SK-N-SH (cell line): ENCODE results near the gene TRMT44. TPM values are rescaled to one million over a fixed set of nuclear protein-coding genes. Genes with fewer than 3 reads are reported as not detected.

Experiments used
- CTCF ChIA-PET: fragments of 300-600, 350-600 bp; formaldehyde crosslinking; extraction: SDS; loops from one replicate; lab custom pipeline; 2021; lab: Yijun Ruan, JAX
- POLR2A ChIA-PET: fragments of 350-600 bp; sonication (Branson Sonifier 250); formaldehyde crosslinking; extraction: SDS; loops from one replicate; lab custom pipeline; 2020; ENCODE audit warnings: antibody characterized with exemption, inconsistent platforms; lab: Yijun Ruan, JAX
- DNase-seq: peaks from one replicate; pipeline ENCODE4 v3.0.0; 2012
- H2AFZ ChIP-seq: fragments of 200-600 bp; sonication (generic); 2 replicates; pipeline ENCODE4 v1.8.1; 2016; ENCODE audit warnings: antibody characterized with exemption, mild to moderate bottlenecking, low read depth
- H3F3A ChIP-seq: fragments of 200-600 bp; sonication (generic); replicated peaks from 2 replicates; pipeline ENCODE3; 2016; ENCODE audit warnings: antibody characterized with exemption, mild to moderate bottlenecking; ENCODE audit not compliant: insufficient read depth
- H3K27ac ChIP-seq, 2 experiments: fragments of 200-500 bp in 1 of 2; fragments of 200-600 bp in 1 of 2; sonication (Bioruptor generic) in 1 of 2; sonication (generic), shearing (Covaris generic) in 1 of 2; 2 replicates each; pipeline versions ENCODE4 v1.5.1 to v1.6.1; 2014 to 2016; ENCODE audit warnings: low read depth in 2 of 2, inconsistent platforms in 1 of 2, low read length in 1 of 2, mild to moderate bottlenecking in 1 of 2, mixed read lengths in 1 of 2
- H3K27me3 ChIP-seq: fragments of 200-600 bp; sonication (generic), shearing (Covaris generic); 2 replicates; pipeline ENCODE4 v1.6.1; 2016; ENCODE audit warnings: mixed run types; ENCODE audit not compliant: insufficient read depth
- H3K36me3 ChIP-seq, 2 experiments: fragments of 200-500 bp in 1 of 2; fragments of 200-600 bp in 1 of 2; sonication (Bioruptor generic) in 1 of 2; sonication (generic) in 1 of 2; replicated peaks in 1 of 2; 2 replicates each; pipeline versions ENCODE3 to v1.5.1; 2014 to 2016; ENCODE audit warnings: low read length in 1 of 2, mild to moderate bottlenecking in 1 of 2; ENCODE audit not compliant: insufficient read depth in 2 of 2, control insufficient read depth in 1 of 2
- H3K4me1 ChIP-seq, 2 experiments: fragments of 200-500 bp in 1 of 2; fragments of 200-600 bp in 1 of 2; sonication (Bioruptor generic) in 1 of 2; sonication (generic), shearing (Covaris generic) in 1 of 2; 2 replicates each; pipeline versions ENCODE4 v1.5.1 to v1.6.1; 2014 to 2016; ENCODE audit warnings: low read depth in 1 of 2, low read length in 1 of 2, mixed run types in 1 of 2; ENCODE audit not compliant: insufficient read depth in 2 of 2, control insufficient read depth in 1 of 2
- H3K4me2 ChIP-seq: fragments of 200-600 bp; sonication (generic), shearing (Covaris generic); 2 replicates; pipeline ENCODE4 v1.6.1; 2017; ENCODE audit warnings: mixed run types
- H3K4me3 ChIP-seq, 2 experiments: fragments of 200-500 bp in 1 of 2; fragments of 200-600 bp in 1 of 2; sonication (Bioruptor generic) in 1 of 2; sonication (generic), shearing (Covaris generic) in 1 of 2; 2 replicates each; pipeline versions ENCODE4 v1.5.1 to v1.8.1; 2014 to 2016; ENCODE audit warnings: low read depth in 2 of 2, inconsistent platforms in 1 of 2, low read length in 1 of 2, mild to moderate bottlenecking in 1 of 2, mixed read lengths in 1 of 2, moderate library complexity in 1 of 2
- H3K79me2 ChIP-seq: fragments of 200-600 bp; sonication (generic); 2 replicates; pipeline ENCODE4 v1.8.1; 2017; ENCODE audit warnings: mild to moderate bottlenecking; ENCODE audit not compliant: insufficient read depth
- H3K9ac ChIP-seq: fragments of 200-600 bp; sonication (generic); 2 replicates; pipeline ENCODE4 v1.6.1; 2017; ENCODE audit warnings: mixed run types
- H3K9me2 ChIP-seq: fragments of 200-600 bp; sonication (generic); 2 replicates; pipeline ENCODE4 v1.6.1; 2017; ENCODE audit warnings: mixed run types
- H3K9me3 ChIP-seq: fragments of 200-600 bp; sonication (generic); 2 replicates; pipeline ENCODE4 v1.6.1; 2017; ENCODE audit warnings: mixed run types, mild to moderate bottlenecking, moderate library complexity
- H4K20me1 ChIP-seq: fragments of 200-600 bp; sonication (generic); 2 replicates; pipeline ENCODE4 v1.6.1; 2017; ENCODE audit warnings: mild to moderate bottlenecking, mixed run types; ENCODE audit not compliant: insufficient read depth
- CHD2 ChIP-seq: fragments of 150-350 bp; IDR thresholded peaks from 2 replicates; pipeline ENCODE4 v1.6.1; 2018; ENCODE audit warnings: low read length; ENCODE audit not compliant: partially characterized antibody
- CTCF ChIP-seq: fragments of 200-600 bp; sonication (generic); IDR thresholded peaks from 2 replicates; pipeline ENCODE4 v1.6.1; 2017; ENCODE audit warnings: antibody characterized with exemption, mild to moderate bottlenecking, moderate library complexity
- EP300 ChIP-seq, 2 experiments: IDR thresholded peaks; 2 replicates each; pipeline versions ENCODE4 v1.4.0 to v1.6.1; 2012; ENCODE audit warnings: borderline replicate concordance in 1 of 2, low read depth in 1 of 2, low read length in 1 of 2
- EZH2phosphoT487 ChIP-seq: fragments of 200-600 bp; sonication (generic); IDR thresholded peaks from 2 replicates; pipeline ENCODE4 v1.6.1; 2017; ENCODE audit warnings: low read depth, mixed run types, mild to moderate bottlenecking, antibody characterized with exemption, moderate library complexity, borderline replicate concordance
- FOXJ3 ChIP-seq: sonication (generic); formaldehyde crosslinking; IDR thresholded peaks from 2 replicates; pipeline ENCODE4 v1.5.1; 2020; ENCODE audit warnings: mild to moderate bottlenecking, missing genetic modification reagents
- MAX ChIP-seq: IDR thresholded peaks from 2 replicates; pipeline ENCODE4 v1.4.0; 2012; ENCODE audit warnings: low read depth
- MEF2A ChIP-seq: IDR thresholded peaks from 2 replicates; pipeline ENCODE4 v1.4.0; 2012; ENCODE audit warnings: low read depth, borderline replicate concordance
- MXI1 ChIP-seq: IDR thresholded peaks from 2 replicates; pipeline ENCODE4 v1.6.1; 2012; ENCODE audit warnings: mild to moderate bottlenecking, low read depth, low read length, improper control_type of control experiment
- NRF1 ChIP-seq: IDR thresholded peaks from 2 replicates; pipeline ENCODE4 v1.6.1; 2012; ENCODE audit warnings: low read depth, mild to moderate bottlenecking, low read length
- POLR2AphosphoS5 ChIP-seq: IDR thresholded peaks from 2 replicates; pipeline ENCODE4 v1.6.1; 2012; ENCODE audit warnings: low read depth, low read length
- RAD21 ChIP-seq: IDR thresholded peaks from 2 replicates; pipeline ENCODE4 v1.6.1; 2012; ENCODE audit warnings: mild to moderate bottlenecking, low read length
- RCOR1 ChIP-seq: fragments of 150-350 bp; IDR thresholded peaks from 2 replicates; pipeline ENCODE4 v1.6.1; 2017; ENCODE audit warnings: antibody characterized with exemption, low read length
- RFX5 ChIP-seq: IDR thresholded peaks from 2 replicates; pipeline ENCODE4 v1.6.1; 2012; ENCODE audit warnings: mild to moderate bottlenecking, improper control_type of control experiment, low read length
- TCF12 ChIP-seq: IDR thresholded peaks from 2 replicates; pipeline ENCODE4 v1.4.0; 2012
- TEAD4 ChIP-seq: IDR thresholded peaks from 2 replicates; pipeline ENCODE4 v1.4.0; 2012; ENCODE audit warnings: mild to moderate bottlenecking, borderline replicate concordance; ENCODE audit not compliant: insufficient read depth
- USF1 ChIP-seq: IDR thresholded peaks from 2 replicates; pipeline ENCODE4 v1.4.0; 2012; ENCODE audit warnings: low read depth, borderline replicate concordance
- WGBS: methylation state at CpG from one replicate; pipeline ENCODE4 v1.1.6; 2017; ENCODE audit warnings: low lambda C conversion rate; 5-methylcytosine and 5-hydroxymethylcytosine counted together
- polyA plus RNA-seq, 3 experiments: library from polyadenylated mRNA; depleted of rRNA; stranded (reverse); fragments of >200 nt; gene quantifications; 2 replicates each; pipeline ENCODE4 v1.2.3, GENCODE V29; 2012
- TF ChIP-seq, protein P1 (sequence below): IDR thresholded peaks from 2 replicates; pipeline ENCODE4 v1.6.1; 2012; ENCODE audit warnings: mild to moderate bottlenecking, low read depth, low read length, moderate library complexity
- TF ChIP-seq, protein P2 (sequence below): fragments of 150-350 bp; IDR thresholded peaks from 2 replicates; pipeline ENCODE4 v1.6.1; 2016; ENCODE audit warnings: mild to moderate bottlenecking, low read depth, low read length
- TF ChIP-seq, protein P3 (sequence below): IDR thresholded peaks from 2 replicates; pipeline ENCODE4; 2012
- TF ChIP-seq, protein P4 (sequence below): IDR thresholded peaks from 2 replicates; pipeline ENCODE4 v1.4.0; 2012; ENCODE audit warnings: low read depth, borderline replicate concordance

The TRMT44 gene
- polyA plus RNA-seq, 1 of the 3 experiments (the other 2 are of a cell fraction): 6.0 TPM

DNA sequence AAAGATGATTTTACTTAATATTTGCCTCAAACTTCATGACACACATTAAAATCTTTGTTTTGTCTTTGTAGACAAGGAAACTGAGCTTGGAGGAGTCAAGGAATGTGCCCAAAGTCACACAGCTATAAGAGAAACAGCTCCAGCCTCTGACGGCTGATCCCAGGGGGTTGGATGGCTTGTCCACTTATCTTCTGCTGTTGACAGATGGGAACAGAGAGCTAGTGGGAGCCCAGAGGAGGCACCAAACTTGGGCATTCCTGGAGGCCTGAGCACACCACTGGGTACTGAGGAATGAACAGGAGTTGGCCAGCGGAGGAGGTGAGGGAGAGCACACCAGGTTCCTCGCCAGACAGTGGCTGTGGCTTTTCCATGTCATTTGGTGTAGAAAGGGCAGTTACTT lies 83.2 kb downstream of the TRMT44 start:
- CTCF ChIA-PET: no interaction called here
- Histone ChIP-seq H3K9me3 (no peaks in the 10 kb centered on the region), H3K4me3 (no peak overlapping the region), H3K9me2 (no peaks in the 10 kb centered on the region), H4K20me1 (no peaks in the 10 kb centered on the region), H3K79me2 (no peaks in the 10 kb centered on the region), H3K9ac (no peak overlapping the region), H3F3A (no peaks in the 10 kb centered on the region), H3K27me3 (no peaks in the 10 kb centered on the region), H3K4me1 (no peaks in the 10 kb centered on the region), H3K4me2 (no peak overlapping the region), H3K27ac (no peak overlapping the region), H3K36me3 (no peaks in the 10 kb centered on the region)
- POLR2A ChIA-PET: no interaction called here
- no peak for DNase-seq
- WGBS: 69% methylated on average over 3 of the region's 3 CpGs
- TF ChIP-seq, protein P1, sequence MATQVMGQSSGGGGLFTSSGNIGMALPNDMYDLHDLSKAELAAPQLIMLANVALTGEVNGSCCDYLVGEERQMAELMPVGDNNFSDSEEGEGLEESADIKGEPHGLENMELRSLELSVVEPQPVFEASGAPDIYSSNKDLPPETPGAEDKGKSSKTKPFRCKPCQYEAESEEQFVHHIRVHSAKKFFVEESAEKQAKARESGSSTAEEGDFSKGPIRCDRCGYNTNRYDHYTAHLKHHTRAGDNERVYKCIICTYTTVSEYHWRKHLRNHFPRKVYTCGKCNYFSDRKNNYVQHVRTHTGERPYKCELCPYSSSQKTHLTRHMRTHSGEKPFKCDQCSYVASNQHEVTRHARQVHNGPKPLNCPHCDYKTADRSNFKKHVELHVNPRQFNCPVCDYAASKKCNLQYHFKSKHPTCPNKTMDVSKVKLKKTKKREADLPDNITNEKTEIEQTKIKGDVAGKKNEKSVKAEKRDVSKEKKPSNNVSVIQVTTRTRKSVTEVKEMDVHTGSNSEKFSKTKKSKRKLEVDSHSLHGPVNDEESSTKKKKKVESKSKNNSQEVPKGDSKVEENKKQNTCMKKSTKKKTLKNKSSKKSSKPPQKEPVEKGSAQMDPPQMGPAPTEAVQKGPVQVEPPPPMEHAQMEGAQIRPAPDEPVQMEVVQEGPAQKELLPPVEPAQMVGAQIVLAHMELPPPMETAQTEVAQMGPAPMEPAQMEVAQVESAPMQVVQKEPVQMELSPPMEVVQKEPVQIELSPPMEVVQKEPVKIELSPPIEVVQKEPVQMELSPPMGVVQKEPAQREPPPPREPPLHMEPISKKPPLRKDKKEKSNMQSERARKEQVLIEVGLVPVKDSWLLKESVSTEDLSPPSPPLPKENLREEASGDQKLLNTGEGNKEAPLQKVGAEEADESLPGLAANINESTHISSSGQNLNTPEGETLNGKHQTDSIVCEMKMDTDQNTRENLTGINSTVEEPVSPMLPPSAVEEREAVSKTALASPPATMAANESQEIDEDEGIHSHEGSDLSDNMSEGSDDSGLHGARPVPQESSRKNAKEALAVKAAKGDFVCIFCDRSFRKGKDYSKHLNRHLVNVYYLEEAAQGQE: no peak
- TF ChIP-seq, protein P2, sequence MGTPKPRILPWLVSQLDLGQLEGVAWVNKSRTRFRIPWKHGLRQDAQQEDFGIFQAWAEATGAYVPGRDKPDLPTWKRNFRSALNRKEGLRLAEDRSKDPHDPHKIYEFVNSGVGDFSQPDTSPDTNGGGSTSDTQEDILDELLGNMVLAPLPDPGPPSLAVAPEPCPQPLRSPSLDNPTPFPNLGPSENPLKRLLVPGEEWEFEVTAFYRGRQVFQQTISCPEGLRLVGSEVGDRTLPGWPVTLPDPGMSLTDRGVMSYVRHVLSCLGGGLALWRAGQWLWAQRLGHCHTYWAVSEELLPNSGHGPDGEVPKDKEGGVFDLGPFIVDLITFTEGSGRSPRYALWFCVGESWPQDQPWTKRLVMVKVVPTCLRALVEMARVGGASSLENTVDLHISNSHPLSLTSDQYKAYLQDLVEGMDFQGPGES: no peak
- TF ChIP-seq USF1: no peak
- no peak for TF ChIP-seq CTCF
- no peak for TF ChIP-seq RAD21
- no peak for TF ChIP-seq MEF2A
- no peak for TF ChIP-seq MXI1
- TF ChIP-seq EP300 (IDR thresholded peaks at IDR 0.05; ENCODE audit: borderline replicate concordance in 1 of 2, low read depth in 1 of 2, low read length in 1 of 2): no peak
- no peak for TF ChIP-seq MAX
- TF ChIP-seq EZH2phosphoT487: no peak
- TF ChIP-seq CHD2: no peak
- TF ChIP-seq, protein P3, sequence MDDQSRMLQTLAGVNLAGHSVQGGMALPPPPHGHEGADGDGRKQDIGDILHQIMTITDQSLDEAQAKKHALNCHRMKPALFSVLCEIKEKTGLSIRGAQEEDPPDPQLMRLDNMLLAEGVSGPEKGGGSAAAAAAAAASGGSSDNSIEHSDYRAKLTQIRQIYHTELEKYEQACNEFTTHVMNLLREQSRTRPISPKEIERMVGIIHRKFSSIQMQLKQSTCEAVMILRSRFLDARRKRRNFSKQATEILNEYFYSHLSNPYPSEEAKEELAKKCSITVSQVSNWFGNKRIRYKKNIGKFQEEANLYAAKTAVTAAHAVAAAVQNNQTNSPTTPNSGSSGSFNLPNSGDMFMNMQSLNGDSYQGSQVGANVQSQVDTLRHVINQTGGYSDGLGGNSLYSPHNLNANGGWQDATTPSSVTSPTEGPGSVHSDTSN: no peak
- no peak for TF ChIP-seq NRF1
- TF ChIP-seq, protein P4, sequence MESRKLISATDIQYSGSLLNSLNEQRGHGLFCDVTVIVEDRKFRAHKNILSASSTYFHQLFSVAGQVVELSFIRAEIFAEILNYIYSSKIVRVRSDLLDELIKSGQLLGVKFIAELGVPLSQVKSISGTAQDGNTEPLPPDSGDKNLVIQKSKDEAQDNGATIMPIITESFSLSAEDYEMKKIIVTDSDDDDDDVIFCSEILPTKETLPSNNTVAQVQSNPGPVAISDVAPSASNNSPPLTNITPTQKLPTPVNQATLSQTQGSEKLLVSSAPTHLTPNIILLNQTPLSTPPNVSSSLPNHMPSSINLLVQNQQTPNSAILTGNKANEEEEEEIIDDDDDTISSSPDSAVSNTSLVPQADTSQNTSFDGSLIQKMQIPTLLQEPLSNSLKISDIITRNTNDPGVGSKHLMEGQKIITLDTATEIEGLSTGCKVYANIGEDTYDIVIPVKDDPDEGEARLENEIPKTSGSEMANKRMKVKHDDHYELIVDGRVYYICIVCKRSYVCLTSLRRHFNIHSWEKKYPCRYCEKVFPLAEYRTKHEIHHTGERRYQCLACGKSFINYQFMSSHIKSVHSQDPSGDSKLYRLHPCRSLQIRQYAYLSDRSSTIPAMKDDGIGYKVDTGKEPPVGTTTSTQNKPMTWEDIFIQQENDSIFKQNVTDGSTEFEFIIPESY: no peak
- no peak for TF ChIP-seq RFX5
- no peak for TF ChIP-seq TCF12
- TF ChIP-seq POLR2AphosphoS5: no peak
- no peak for TF ChIP-seq RCOR1
- no peak for TF ChIP-seq TEAD4
- no peak for TF ChIP-seq FOXJ3 (CRISPR knock-in tag)
- TF ChIP-seq, all 33 proteins: peak for 0
- no peak overlapping the region for H2AFZ ChIP-seq
